Measurements from ENCODE around the gene INO80D. TPM values are rescaled to one million over a fixed set of nuclear protein-coding genes. Genes with fewer than 3 reads are reported as not detected.

The INO80D gene
- total and polyA plus RNA-seq, 2 of the 13 experiments (the other 11 are each of a cell fraction or from before 2014, with no cell fraction given) = 7.6 to 7.9 TPM

DNA sequence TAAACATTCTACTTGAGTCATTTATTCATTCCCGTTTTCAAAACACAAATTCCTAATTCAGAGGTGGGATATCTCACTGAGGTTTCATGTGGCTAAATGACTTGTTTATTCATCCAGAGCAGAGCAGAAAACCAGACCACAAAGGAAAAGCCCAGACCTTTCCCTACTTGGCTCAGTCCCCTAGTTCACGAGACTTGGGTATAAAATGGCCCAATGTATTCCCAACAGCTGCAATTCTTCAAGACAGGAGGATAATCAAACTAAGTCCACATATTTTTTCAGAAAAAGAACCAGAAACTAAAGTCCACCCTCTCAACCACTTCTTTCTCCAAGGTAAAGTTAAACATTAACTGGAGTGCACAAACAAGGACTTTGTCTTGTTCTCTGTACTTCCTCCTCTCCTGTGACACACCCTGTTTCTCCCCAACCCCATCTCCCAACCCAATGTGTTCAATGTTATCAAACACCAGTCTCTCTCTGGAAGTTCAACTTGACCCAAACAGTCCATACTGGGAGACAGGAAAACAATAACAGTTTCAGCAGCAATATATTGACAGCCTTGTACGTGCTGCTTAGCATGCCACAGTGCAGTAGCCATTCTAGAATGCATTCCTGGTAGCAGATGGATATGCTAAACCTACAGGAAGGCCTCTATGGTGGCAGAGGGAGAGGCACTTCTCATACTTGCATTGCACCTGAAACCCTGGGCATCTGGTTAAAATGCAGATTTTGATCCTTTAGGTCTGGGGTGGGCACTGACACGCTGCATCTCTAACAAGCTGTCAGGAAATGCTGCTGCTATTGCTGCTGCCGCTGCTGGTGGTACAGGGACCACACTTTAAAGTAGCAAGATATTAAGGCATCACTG lies 110.7 kb downstream of the INO80D start (continued):
- peak; percentile 70; the same call in 1 of the 2 replicates for TF ChIP-seq SRF (IDR thresholded peaks at IDR 0.05; ENCODE audit: low read depth, low read length)
- TF ChIP-seq, protein P1, sequence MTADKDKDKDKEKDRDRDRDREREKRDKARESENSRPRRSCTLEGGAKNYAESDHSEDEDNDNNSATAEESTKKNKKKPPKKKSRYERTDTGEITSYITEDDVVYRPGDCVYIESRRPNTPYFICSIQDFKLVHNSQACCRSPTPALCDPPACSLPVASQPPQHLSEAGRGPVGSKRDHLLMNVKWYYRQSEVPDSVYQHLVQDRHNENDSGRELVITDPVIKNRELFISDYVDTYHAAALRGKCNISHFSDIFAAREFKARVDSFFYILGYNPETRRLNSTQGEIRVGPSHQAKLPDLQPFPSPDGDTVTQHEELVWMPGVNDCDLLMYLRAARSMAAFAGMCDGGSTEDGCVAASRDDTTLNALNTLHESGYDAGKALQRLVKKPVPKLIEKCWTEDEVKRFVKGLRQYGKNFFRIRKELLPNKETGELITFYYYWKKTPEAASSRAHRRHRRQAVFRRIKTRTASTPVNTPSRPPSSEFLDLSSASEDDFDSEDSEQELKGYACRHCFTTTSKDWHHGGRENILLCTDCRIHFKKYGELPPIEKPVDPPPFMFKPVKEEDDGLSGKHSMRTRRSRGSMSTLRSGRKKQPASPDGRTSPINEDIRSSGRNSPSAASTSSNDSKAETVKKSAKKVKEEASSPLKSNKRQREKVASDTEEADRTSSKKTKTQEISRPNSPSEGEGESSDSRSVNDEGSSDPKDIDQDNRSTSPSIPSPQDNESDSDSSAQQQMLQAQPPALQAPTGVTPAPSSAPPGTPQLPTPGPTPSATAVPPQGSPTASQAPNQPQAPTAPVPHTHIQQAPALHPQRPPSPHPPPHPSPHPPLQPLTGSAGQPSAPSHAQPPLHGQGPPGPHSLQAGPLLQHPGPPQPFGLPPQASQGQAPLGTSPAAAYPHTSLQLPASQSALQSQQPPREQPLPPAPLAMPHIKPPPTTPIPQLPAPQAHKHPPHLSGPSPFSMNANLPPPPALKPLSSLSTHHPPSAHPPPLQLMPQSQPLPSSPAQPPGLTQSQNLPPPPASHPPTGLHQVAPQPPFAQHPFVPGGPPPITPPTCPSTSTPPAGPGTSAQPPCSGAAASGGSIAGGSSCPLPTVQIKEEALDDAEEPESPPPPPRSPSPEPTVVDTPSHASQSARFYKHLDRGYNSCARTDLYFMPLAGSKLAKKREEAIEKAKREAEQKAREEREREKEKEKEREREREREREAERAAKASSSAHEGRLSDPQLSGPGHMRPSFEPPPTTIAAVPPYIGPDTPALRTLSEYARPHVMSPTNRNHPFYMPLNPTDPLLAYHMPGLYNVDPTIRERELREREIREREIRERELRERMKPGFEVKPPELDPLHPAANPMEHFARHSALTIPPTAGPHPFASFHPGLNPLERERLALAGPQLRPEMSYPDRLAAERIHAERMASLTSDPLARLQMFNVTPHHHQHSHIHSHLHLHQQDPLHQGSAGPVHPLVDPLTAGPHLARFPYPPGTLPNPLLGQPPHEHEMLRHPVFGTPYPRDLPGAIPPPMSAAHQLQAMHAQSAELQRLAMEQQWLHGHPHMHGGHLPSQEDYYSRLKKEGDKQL (CRISPR knock-in tag; IDR thresholded peaks at IDR 0.05; ENCODE audit: low read depth) = peak; percentile 67
- peak; percentile 43; the same call in 1 of the 2 replicates for TF ChIP-seq ARID2 (CRISPR knock-in tag; IDR thresholded peaks at IDR 0.05; ENCODE audit: borderline replicate concordance)
- peak; percentile 44; the same call in 1 of the 2 replicates for TF ChIP-seq WIZ (CRISPR knock-in tag; IDR thresholded peaks at IDR 0.05)
- no peak for TF ChIP-seq ZNF546 (CRISPR knock-in tag; conservative IDR thresholded peaks at IDR 0.05)
- TF ChIP-seq, protein P2, sequence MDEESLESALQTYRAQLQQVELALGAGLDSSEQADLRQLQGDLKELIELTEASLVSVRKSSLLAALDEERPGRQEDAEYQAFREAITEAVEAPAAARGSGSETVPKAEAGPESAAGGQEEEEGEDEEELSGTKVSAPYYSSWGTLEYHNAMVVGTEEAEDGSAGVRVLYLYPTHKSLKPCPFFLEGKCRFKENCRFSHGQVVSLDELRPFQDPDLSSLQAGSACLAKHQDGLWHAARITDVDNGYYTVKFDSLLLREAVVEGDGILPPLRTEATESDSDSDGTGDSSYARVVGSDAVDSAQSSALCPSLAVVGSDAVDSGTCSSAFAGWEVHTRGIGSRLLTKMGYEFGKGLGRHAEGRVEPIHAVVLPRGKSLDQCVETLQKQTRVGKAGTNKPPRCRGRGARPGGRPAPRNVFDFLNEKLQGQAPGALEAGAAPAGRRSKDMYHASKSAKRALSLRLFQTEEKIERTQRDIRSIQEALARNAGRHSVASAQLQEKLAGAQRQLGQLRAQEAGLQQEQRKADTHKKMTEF (CRISPR knock-in tag; IDR thresholded peaks at IDR 0.05) = peak; percentile 96
- no peak for TF ChIP-seq ZNF207 (IDR thresholded peaks at IDR 0.05; ENCODE audit: borderline replicate concordance)
- TF ChIP-seq, protein P3, sequence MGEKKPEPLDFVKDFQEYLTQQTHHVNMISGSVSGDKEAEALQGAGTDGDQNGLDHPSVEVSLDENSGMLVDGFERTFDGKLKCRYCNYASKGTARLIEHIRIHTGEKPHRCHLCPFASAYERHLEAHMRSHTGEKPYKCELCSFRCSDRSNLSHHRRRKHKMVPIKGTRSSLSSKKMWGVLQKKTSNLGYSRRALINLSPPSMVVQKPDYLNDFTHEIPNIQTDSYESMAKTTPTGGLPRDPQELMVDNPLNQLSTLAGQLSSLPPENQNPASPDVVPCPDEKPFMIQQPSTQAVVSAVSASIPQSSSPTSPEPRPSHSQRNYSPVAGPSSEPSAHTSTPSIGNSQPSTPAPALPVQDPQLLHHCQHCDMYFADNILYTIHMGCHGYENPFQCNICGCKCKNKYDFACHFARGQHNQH (CRISPR knock-in tag; IDR thresholded peaks at IDR 0.05) = peak; percentile 99
- peak; percentile 97 for TF ChIP-seq REPIN1 (CRISPR knock-in tag; IDR thresholded peaks at IDR 0.05; ENCODE audit: borderline replicate concordance, low read depth)
- TF ChIP-seq ZNF615 (CRISPR knock-in tag; IDR thresholded peaks at IDR 0.05; ENCODE audit: borderline replicate concordance) = no peak
- TF ChIP-seq, protein P4, sequence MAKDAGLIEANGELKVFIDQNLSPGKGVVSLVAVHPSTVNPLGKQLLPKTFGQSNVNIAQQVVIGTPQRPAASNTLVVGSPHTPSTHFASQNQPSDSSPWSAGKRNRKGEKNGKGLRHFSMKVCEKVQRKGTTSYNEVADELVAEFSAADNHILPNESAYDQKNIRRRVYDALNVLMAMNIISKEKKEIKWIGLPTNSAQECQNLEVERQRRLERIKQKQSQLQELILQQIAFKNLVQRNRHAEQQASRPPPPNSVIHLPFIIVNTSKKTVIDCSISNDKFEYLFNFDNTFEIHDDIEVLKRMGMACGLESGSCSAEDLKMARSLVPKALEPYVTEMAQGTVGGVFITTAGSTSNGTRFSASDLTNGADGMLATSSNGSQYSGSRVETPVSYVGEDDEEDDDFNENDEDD (CRISPR knock-in tag; IDR thresholded peaks at IDR 0.05; ENCODE audit: borderline replicate concordance) = no peak; the same call in 1 of the 2 replicates
- peak; percentile 87 for TF ChIP-seq ZMYM2 (CRISPR knock-in tag; IDR thresholded peaks at IDR 0.05)
- TF ChIP-seq POLR2G (IDR thresholded peaks at IDR 0.05; ENCODE audit: low read depth, low read length) = peak; percentile 78
- peak; percentile 60; the same call in 1 of the 2 replicates for TF ChIP-seq ZNF335 (CRISPR knock-in tag; IDR thresholded peaks at IDR 0.05)
- peak; percentile 77 for TF ChIP-seq TCF7 (IDR thresholded peaks at IDR 0.05; ENCODE audit: low read depth)
- no peak for TF ChIP-seq HCFC1 (IDR thresholded peaks at IDR 0.05; ENCODE audit: low read depth, low read length)
- TF ChIP-seq FOXM1 (CRISPR knock-in tag; IDR thresholded peaks at IDR 0.05) = no peak
- TF ChIP-seq, protein P5, sequence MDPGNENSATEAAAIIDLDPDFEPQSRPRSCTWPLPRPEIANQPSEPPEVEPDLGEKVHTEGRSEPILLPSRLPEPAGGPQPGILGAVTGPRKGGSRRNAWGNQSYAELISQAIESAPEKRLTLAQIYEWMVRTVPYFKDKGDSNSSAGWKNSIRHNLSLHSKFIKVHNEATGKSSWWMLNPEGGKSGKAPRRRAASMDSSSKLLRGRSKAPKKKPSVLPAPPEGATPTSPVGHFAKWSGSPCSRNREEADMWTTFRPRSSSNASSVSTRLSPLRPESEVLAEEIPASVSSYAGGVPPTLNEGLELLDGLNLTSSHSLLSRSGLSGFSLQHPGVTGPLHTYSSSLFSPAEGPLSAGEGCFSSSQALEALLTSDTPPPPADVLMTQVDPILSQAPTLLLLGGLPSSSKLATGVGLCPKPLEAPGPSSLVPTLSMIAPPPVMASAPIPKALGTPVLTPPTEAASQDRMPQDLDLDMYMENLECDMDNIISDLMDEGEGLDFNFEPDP (CRISPR knock-in tag; conservative IDR thresholded peaks at IDR 0.05) = no peak
- TF ChIP-seq HOXA5 (CRISPR knock-in tag; IDR thresholded peaks at IDR 0.05) = peak; percentile 97

Measured in HepG2 (cell line).